Measurements from ENCODE around the gene SV2C.

The SV2C gene

GRCh38 chr5:76291305-76292077 is 208.3 kb downstream of the SV2C start:
- no peaks in the 10 kb centered on the region for H3K79me2 ChIP-seq (ENCODE audit: control insufficient read depth, insufficient read depth, low read length, poor library complexity)
- no peak overlapping the region for H4K91ac ChIP-seq (ENCODE audit: low read depth, low read length)
- no peaks in the 10 kb centered on the region for H3K9me3 ChIP-seq (ENCODE audit: insufficient read depth, low read depth, low read length)
- H3K36me3 ChIP-seq (ENCODE audit: control insufficient read depth in 1 of 2, insufficient read depth in 2 of 2, low read length in 2 of 2), result no peaks in the 10 kb centered on the region
- DNase-seq, result no peak
- H4K8ac ChIP-seq (ENCODE audit: low read depth, low read length), result no peak overlapping the region
- no peaks in the 10 kb centered on the region for H3K79me1 ChIP-seq (ENCODE audit: low read length)
- no peak overlapping the region for H3K14ac ChIP-seq (ENCODE audit: low read length)
- no peak overlapping the region for H2AFZ ChIP-seq (ENCODE audit: insufficient read depth, low read length, poor library complexity)
- H2BK5ac ChIP-seq (ENCODE audit: low read depth, low read length, poor library complexity), result no peak overlapping the region
- H3K4me3 ChIP-seq (ENCODE audit: low read depth, low read length), result no peak overlapping the region
- no peak overlapping the region for H2BK120ac ChIP-seq (ENCODE audit: insufficient read depth, low read length, poor library complexity)
- no peak overlapping the region for H2AK5ac ChIP-seq (ENCODE audit: low read length)
- no peak overlapping the region for H3K27ac ChIP-seq (ENCODE audit: low read depth, low read length)
- H3K23ac ChIP-seq (ENCODE audit: low read length), result no peak overlapping the region
- no peak overlapping the region for H3K4ac ChIP-seq (ENCODE audit: low read depth, low read length)
- no peak overlapping the region for H2BK12ac ChIP-seq (ENCODE audit: low read length)
- H3K27me3 ChIP-seq (ENCODE audit: insufficient read depth, low read length), result no peaks in the 10 kb centered on the region
- no peak overlapping the region for H3K4me2 ChIP-seq (ENCODE audit: low read length)
- no peak overlapping the region for H3K9ac ChIP-seq (ENCODE audit: low read length)
- no CpG with 5 or more reads among the region's 8 CpGs for whole genome bisulfite sequencing (ENCODE audit: extremely low coverage, insufficient coverage, insufficient read length)
- no peak overlapping the region for H4K12ac ChIP-seq (ENCODE audit: low read depth, low read length)
- H3K4me1 ChIP-seq (ENCODE audit: control insufficient read depth in 1 of 2, insufficient read depth in 2 of 2, low read length in 2 of 2), result no peaks in the 10 kb centered on the region
- H3K18ac ChIP-seq (ENCODE audit: low read length), result no peak overlapping the region

DNA sequence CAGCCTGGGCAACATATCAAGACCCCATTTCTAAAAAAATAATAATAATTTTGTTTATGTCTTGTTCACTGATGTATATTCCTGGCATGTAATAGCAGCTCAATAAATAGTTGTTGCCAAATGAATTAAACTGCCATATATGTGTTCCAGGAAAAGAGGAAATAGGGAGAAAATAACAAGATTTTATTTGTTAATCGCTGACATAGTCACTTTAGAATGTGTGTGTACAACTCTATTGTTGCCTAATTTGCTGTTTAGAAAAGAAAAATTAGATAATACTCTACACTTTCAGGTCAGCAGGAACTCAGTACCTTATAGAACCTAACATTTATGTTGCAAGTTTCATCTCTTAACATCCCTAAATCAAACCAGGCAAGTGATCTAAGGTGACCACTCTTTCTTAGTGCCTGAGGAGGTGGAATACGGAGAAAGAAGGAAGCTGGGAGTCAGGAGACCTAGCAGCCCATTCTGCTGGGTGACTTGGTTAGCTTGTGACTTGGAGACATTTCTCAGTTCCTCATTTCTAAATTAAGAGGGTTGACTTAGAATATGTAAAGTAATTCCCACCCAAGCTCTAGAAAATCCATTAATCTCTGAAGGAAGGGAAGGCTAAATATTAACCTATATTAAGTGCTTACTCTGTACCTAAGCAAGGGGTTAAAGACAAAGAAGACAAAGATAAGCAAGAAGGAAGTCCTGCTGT is 209.6 kb downstream of the SV2C start:
- no peak overlapping the region for H4K8ac ChIP-seq (ENCODE audit: low read depth, low read length)
- no peak overlapping the region for H2BK12ac ChIP-seq (ENCODE audit: low read length)
- H3K79me2 ChIP-seq (ENCODE audit: control insufficient read depth, insufficient read depth, low read length, poor library complexity), result no peaks in the 10 kb centered on the region
- no peaks in the 10 kb centered on the region for H3K9me3 ChIP-seq (ENCODE audit: insufficient read depth, low read depth, low read length)
- H2BK5ac ChIP-seq (ENCODE audit: low read depth, low read length, poor library complexity), result no peak overlapping the region
- no peak overlapping the region for H3K14ac ChIP-seq (ENCODE audit: low read length)
- no peak overlapping the region for H4K12ac ChIP-seq (ENCODE audit: low read depth, low read length)
- no peaks in the 10 kb centered on the region for H3K27me3 ChIP-seq (ENCODE audit: insufficient read depth, low read length)
- no peak overlapping the region for H4K91ac ChIP-seq (ENCODE audit: low read depth, low read length)
- H3K9ac ChIP-seq (ENCODE audit: low read length), result no peak overlapping the region
- H2BK120ac ChIP-seq (ENCODE audit: insufficient read depth, low read length, poor library complexity), result no peak overlapping the region
- no CpG with 5 or more reads among the region's 2 CpGs for WGBS (ENCODE audit: extremely low coverage, insufficient coverage, insufficient read length)
- H3K4me1 ChIP-seq (ENCODE audit: control insufficient read depth in 1 of 2, insufficient read depth in 2 of 2, low read length in 2 of 2), result no peaks in the 10 kb centered on the region
- no peak overlapping the region for H3K4ac ChIP-seq (ENCODE audit: low read depth, low read length)
- H3K79me1 ChIP-seq (ENCODE audit: low read length), result no peaks in the 10 kb centered on the region
- no peak overlapping the region for H2AFZ ChIP-seq (ENCODE audit: insufficient read depth, low read length, poor library complexity)
- H3K23ac ChIP-seq (ENCODE audit: low read length), result no peak overlapping the region
- no peak overlapping the region for H3K18ac ChIP-seq (ENCODE audit: low read length)
- H3K4me2 ChIP-seq (ENCODE audit: low read length), result no peak overlapping the region
- DNase-seq, result peak in 1 of 2 donors; percentile 7
- no peak overlapping the region for H2AK5ac ChIP-seq (ENCODE audit: low read length)
- no peak overlapping the region for H3K27ac ChIP-seq (ENCODE audit: low read depth, low read length)
- no peak overlapping the region for H3K4me3 ChIP-seq (ENCODE audit: low read depth, low read length)
- H3K36me3 ChIP-seq (ENCODE audit: control insufficient read depth in 1 of 2, insufficient read depth in 2 of 2, low read length in 2 of 2), result no peaks in the 10 kb centered on the region

GRCh38 chr5:76294573-76294972 is 211.4 kb downstream of the SV2C start:
- Histone ChIP-seq H4K91ac (ENCODE audit: low read depth, low read length) (no peak overlapping the region), H3K18ac (ENCODE audit: low read length) (no peak overlapping the region), H2BK5ac (ENCODE audit: low read depth, low read length, poor library complexity) (no peak overlapping the region), H4K12ac (ENCODE audit: low read depth, low read length) (no peak overlapping the region), H3K9me3 (ENCODE audit: insufficient read depth, low read depth, low read length) (no peaks in the 10 kb centered on the region), H3K4me1 (ENCODE audit: control insufficient read depth in 1 of 2, insufficient read depth in 2 of 2, low read length in 2 of 2) (no peaks in the 10 kb centered on the region), H2BK12ac (ENCODE audit: low read length) (no peak overlapping the region), H3K14ac (ENCODE audit: low read length) (no peak overlapping the region), H3K36me3 (ENCODE audit: control insufficient read depth in 1 of 2, insufficient read depth in 2 of 2, low read length in 2 of 2) (no peaks in the 10 kb centered on the region), H3K4ac (ENCODE audit: low read depth, low read length) (no peak overlapping the region), H3K27me3 (ENCODE audit: insufficient read depth, low read length) (no peaks in the 10 kb centered on the region), H3K79me1 (ENCODE audit: low read length) (no peaks in the 10 kb centered on the region), H3K9ac (ENCODE audit: low read length) (no peak overlapping the region), H3K4me3 (ENCODE audit: low read depth, low read length) (no peak overlapping the region), H4K8ac (ENCODE audit: low read depth, low read length) (no peak overlapping the region), H2BK120ac (ENCODE audit: insufficient read depth, low read length, poor library complexity) (no peak overlapping the region), H2AK5ac (ENCODE audit: low read length) (no peak overlapping the region), H3K27ac (ENCODE audit: low read depth, low read length) (no peak overlapping the region), H3K4me2 (ENCODE audit: low read length) (no peak overlapping the region), H2AFZ (ENCODE audit: insufficient read depth, low read length, poor library complexity) (no peak overlapping the region), H3K23ac (ENCODE audit: low read length) (no peak overlapping the region), H3K79me2 (ENCODE audit: control insufficient read depth, insufficient read depth, low read length, poor library complexity) (no peaks in the 10 kb centered on the region)
- DNase-seq, result no peak
- no CpG with 5 or more reads among the region's 4 CpGs for WGBS (ENCODE audit: extremely low coverage, insufficient coverage, insufficient read length)

DNA sequence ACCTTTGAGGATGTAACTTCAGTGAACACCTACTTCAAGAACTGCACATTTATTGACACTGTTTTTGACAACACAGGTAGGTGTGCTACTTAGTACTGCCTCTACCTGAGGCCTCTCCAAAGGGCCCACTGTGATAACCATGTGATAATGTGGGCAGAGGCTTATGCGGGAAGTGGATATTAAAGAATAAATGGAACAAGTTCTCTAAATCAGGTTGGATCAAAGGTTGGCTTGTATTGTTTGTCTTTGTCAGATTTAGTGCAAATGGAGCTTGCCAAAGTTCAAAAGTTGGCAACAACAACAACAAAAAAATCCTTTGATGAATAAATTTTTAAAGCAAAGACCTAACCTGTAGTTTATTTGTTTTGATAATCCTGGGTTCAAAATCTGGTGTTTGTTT is 215.7 kb downstream of the SV2C start:
- no CpG with 5 or more reads among the region's 1 CpG for WGBS (ENCODE audit: extremely low coverage, insufficient coverage, insufficient read length)
- no peak overlapping the region for H2BK5ac ChIP-seq (ENCODE audit: low read depth, low read length, poor library complexity)
- no peak overlapping the region for H4K12ac ChIP-seq (ENCODE audit: low read depth, low read length)
- no peak for DNase-seq
- H2BK120ac ChIP-seq (ENCODE audit: insufficient read depth, low read length, poor library complexity), result no peak overlapping the region
- no peaks in the 10 kb centered on the region for H3K79me2 ChIP-seq (ENCODE audit: control insufficient read depth, insufficient read depth, low read length, poor library complexity)
- no peak overlapping the region for H3K18ac ChIP-seq (ENCODE audit: low read length)
- H2AK5ac ChIP-seq (ENCODE audit: low read length), result no peak overlapping the region
- no peak overlapping the region for H3K14ac ChIP-seq (ENCODE audit: low read length)
- no peaks in the 10 kb centered on the region for H3K27me3 ChIP-seq (ENCODE audit: insufficient read depth, low read length)
- H3K4me1 ChIP-seq (ENCODE audit: control insufficient read depth in 1 of 2, insufficient read depth in 2 of 2, low read length in 2 of 2), result no peaks in the 10 kb centered on the region
- H2AFZ ChIP-seq (ENCODE audit: insufficient read depth, low read length, poor library complexity), result no peak overlapping the region
- H3K27ac ChIP-seq (ENCODE audit: low read depth, low read length), result no peak overlapping the region
- H3K9ac ChIP-seq (ENCODE audit: low read length), result no peak overlapping the region
- no peak overlapping the region for H3K23ac ChIP-seq (ENCODE audit: low read length)
- no peaks in the 10 kb centered on the region for H3K79me1 ChIP-seq (ENCODE audit: low read length)
- H3K4me2 ChIP-seq (ENCODE audit: low read length), result no peak overlapping the region
- H2BK12ac ChIP-seq (ENCODE audit: low read length), result no peak overlapping the region
- H3K36me3 ChIP-seq (ENCODE audit: control insufficient read depth in 1 of 2, insufficient read depth in 2 of 2, low read length in 2 of 2), result no peaks in the 10 kb centered on the region
- no peaks in the 10 kb centered on the region for H3K9me3 ChIP-seq (ENCODE audit: insufficient read depth, low read depth, low read length)
- H4K8ac ChIP-seq (ENCODE audit: low read depth, low read length), result no peak overlapping the region
- H3K4me3 ChIP-seq (ENCODE audit: low read depth, low read length), result no peak overlapping the region
- H3K4ac ChIP-seq (ENCODE audit: low read depth, low read length), result no peak overlapping the region
- H4K91ac ChIP-seq (ENCODE audit: low read depth, low read length), result no peak overlapping the region
